Measurements from ENCODE around the gene CEACAM1.

Gene CEACAM1

GRCh38 chr19:42528354-42529247 is at the start of gene CEACAM1:
Gene CEACAM1 (minus strand): TSS chr19:42528481. CDS start chr19:42528374, 107 bp downstream.
- H3K27ac ChIP-seq: peak within 1 kb of the TSS; percentile 28; the same call in 1 of the 2 replicates
- no peak for TF ChIP-seq CTCF (conservative IDR thresholded peaks at IDR 0.05)

DNA sequence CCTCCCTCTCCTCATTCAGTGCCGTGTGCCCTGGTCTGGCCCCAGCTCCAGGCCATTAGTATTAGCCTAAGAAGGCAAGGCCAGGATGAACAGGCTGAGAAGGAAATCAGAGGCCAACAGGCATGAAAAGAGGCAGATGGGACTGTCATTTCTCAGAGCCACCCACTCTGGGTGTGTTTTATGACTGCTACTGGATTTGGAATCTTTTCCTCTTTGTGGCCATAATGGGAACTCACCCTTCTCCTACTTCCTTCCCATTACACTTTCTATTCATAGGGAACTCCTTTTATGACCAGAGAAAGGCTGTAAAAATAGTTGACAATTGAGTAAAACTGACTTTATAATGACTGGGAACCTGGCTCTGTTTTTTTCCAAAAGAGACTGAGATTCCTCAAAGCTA is 48.7 kb upstream of the CEACAM1 start:
- TF ChIP-seq CTCF (conservative IDR thresholded peaks at IDR 0.05): no peak
- no peak overlapping the region for H3K27ac ChIP-seq

- no peak for TF ChIP-seq CTCF (conservative IDR thresholded peaks at IDR 0.05)
- no peak overlapping the region for H3K27ac ChIP-seq
Observed at GRCh38 chr19:42576241-42576640, 48.0 kb upstream of the CEACAM1 start.

DNA sequence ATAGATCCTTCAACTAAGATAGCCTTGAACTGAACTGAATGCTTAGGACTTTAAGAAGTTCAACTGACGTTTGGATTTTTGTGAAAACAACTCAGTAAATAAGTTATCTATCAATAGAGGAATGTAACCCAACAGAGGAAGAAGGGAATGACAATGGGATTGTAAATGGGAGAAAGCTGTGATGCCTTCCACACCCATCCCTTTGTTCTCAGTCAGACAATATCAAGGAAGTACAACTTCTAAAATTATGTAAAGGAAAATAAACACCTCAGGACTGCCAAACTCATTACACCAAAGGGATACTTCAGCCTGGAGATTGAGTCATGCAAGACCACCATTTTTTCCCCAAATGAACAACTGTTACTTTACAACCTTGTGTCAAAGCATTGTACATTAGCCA is 45.4 kb upstream of the CEACAM1 start:
- no peak for TF ChIP-seq CTCF (conservative IDR thresholded peaks at IDR 0.05)

GRCh38 chr19:42571116-42571515 is 42.8 kb upstream of the CEACAM1 start:
- no peak for TF ChIP-seq CTCF (conservative IDR thresholded peaks at IDR 0.05)
- no peak overlapping the region for H3K27ac ChIP-seq

More for the DNA sequence above, 45.4 kb upstream of the CEACAM1 start:
- H3K27ac ChIP-seq: no peak overlapping the region

DNA sequence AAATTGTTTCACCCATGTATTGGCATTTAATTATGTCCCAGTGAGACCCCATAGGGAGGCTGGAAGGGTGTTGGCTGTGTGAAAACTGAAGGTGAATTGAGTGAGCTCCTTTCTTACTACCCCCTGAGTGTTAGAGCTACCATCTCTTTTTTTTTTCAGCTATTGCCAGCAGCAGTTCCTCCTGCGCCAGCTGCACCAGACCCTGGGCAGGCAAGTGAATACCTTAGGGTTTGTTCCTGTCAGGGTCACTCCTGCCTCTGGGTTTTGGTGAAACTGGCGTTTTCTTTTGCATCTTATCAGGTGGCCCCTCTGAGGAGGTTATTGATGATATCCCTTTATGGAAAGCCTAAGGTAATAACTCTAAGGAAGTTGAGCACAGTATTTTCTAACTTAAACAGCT is 40.9 kb upstream of the CEACAM1 start:
- no peak overlapping the region for H3K27ac ChIP-seq
- TF ChIP-seq CTCF (conservative IDR thresholded peaks at IDR 0.05): no peak

GRCh38 chr19:42568006-42568405 is 39.7 kb upstream of the CEACAM1 start:
- no peak overlapping the region for H3K27ac ChIP-seq
- no peak for TF ChIP-seq CTCF (conservative IDR thresholded peaks at IDR 0.05)

Data from VCaP (cell line).